ENCODE results near the gene CDC14B. TPM values are rescaled to one million over a fixed set of nuclear protein-coding genes. Genes with fewer than 3 reads are reported as not detected.
A peak's percentile ranks its signal among the peaks of the same experiment; 100 is the strongest.

The CDC14B gene
- total and polyA plus RNA-seq, 2 experiments from 2014 or later = 48.5 to 49.4 TPM

- Histone ChIP-seq H3K27ac (no peak overlapping the region), H3K4me1 (ENCODE audit: low read depth) (peaks cover 54% of the 10 kb centered on the region), H3K27me3 (no peaks in the 10 kb centered on the region), H3K4me3 (no peak overlapping the region), H3K36me3 (no peaks in the 10 kb centered on the region), H3K9me3 (ENCODE audit: low read depth) (no peaks in the 10 kb centered on the region)
- TF ChIP-seq CTCF (IDR thresholded peaks at IDR 0.05; ENCODE audit: low read depth, low read length) = no peak
- DNase-seq (ENCODE audit: low read depth in 1 of 2, low spot score in 1 of 2) = no peak
Observed at GRCh38 chr9:96496368-96497116, 123.1 kb downstream of the CDC14B start.

- Histone ChIP-seq H3K27me3 (no peaks in the 10 kb centered on the region), H3K4me1 (ENCODE audit: low read depth) (peaks cover 54% of the 10 kb centered on the region), H3K36me3 (peaks cover 2% of the 10 kb centered on the region), H3K27ac (peak overlapping the region; percentile 10), H3K4me3 (no peak overlapping the region), H3K9me3 (ENCODE audit: low read depth) (no peaks in the 10 kb centered on the region)
- DNase-seq (ENCODE audit: low read depth in 1 of 2, low spot score in 1 of 2) = peak in 1 of 2 donors; percentile 91
- no peak for TF ChIP-seq CTCF (IDR thresholded peaks at IDR 0.05; ENCODE audit: low read depth, low read length)
Observed at GRCh38 chr9:96495341-96495740, 124.3 kb downstream of the CDC14B start.

GRCh38 chr9:96494215-96494800 lies 125.3 kb downstream of the CDC14B start:
- Histone ChIP-seq H3K4me3 (no peak overlapping the region), H3K9me3 (ENCODE audit: low read depth) (no peaks in the 10 kb centered on the region), H3K27ac (peak overlapping the region; percentile 91), H3K36me3 (peaks cover 7% of the 10 kb centered on the region), H3K27me3 (no peaks in the 10 kb centered on the region), H3K4me1 (ENCODE audit: low read depth) (peaks cover 44% of the 10 kb centered on the region)
- no peak for TF ChIP-seq CTCF (IDR thresholded peaks at IDR 0.05; ENCODE audit: low read depth, low read length)
- DNase-seq (ENCODE audit: low read depth in 1 of 2, low spot score in 1 of 2) = peak in 1 of 2 donors; percentile 52

- Histone ChIP-seq H3K36me3 (peaks cover 10% of the 10 kb centered on the region), H3K4me3 (no peak overlapping the region), H3K4me1 (ENCODE audit: low read depth) (peaks cover 38% of the 10 kb centered on the region), H3K27me3 (no peaks in the 10 kb centered on the region), H3K9me3 (ENCODE audit: low read depth) (no peaks in the 10 kb centered on the region), H3K27ac (peak overlapping the region; percentile 91)
- no peak for TF ChIP-seq CTCF (IDR thresholded peaks at IDR 0.05; ENCODE audit: low read depth, low read length)
- no peak for DNase-seq (ENCODE audit: low read depth in 1 of 2, low spot score in 1 of 2)
Observed at GRCh38 chr9:96493757-96494156, 125.9 kb downstream of the CDC14B start.

GRCh38 chr9:96492993-96493531 lies 126.6 kb downstream of the CDC14B start:
- Histone ChIP-seq H3K27me3 (no peaks in the 10 kb centered on the region), H3K4me3 (no peak overlapping the region), H3K4me1 (ENCODE audit: low read depth) (peaks cover 33% of the 10 kb centered on the region), H3K9me3 (ENCODE audit: low read depth) (no peaks in the 10 kb centered on the region), H3K27ac (peak overlapping the region; percentile 91), H3K36me3 (peaks cover 15% of the 10 kb centered on the region)
- TF ChIP-seq CTCF (IDR thresholded peaks at IDR 0.05; ENCODE audit: low read depth, low read length) = no peak
- DNase-seq (ENCODE audit: low read depth in 1 of 2, low spot score in 1 of 2) = no peak
